ENCODE data around the gene VAV1. TPM values are rescaled to one million over a fixed set of nuclear protein-coding genes. Genes with fewer than 3 reads are reported as not detected.

Gene VAV1
- total and polyA plus RNA-seq, 2 experiments from 2014 or later: 0.82 to 1.8 TPM

DNA sequence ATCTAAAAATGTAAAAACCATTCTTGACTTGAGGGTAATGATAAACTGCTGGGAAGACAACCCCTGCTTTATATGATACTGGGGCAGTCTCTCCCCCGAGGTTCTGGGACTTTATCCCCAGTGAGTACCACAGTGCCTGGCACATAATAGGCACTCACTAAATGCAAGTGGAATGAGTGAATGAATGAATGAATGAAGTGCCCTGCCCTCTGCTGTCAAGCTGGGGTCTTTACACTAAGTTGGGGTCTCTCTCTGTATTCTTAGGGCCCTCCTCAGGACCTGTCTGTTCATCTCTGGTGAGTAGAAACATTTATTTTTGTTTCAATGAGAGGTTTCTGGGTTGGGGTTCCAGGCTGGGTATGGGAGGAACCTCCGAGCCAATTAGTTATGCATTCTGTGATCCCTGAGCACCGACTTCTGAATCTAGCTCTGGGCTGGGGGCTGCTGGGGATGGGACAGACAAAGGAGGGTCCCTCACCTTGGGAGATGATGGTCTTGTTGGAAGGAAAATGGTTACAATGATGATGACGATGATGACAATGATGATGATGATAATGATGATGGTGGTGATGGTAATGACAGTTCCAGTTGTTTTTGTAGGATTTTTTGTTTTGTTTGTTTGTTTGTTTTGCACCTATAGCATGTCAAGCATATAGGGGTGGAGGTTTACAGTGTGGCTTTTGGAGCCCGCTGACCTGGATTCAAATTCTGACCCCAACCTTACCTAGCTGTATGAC, 70.5 kb downstream of the VAV1 start:
- Histone ChIP-seq H3K79me2 (replicated peaks; ENCODE audit: insufficient read depth) (no peaks in the 10 kb centered on the region), H3K27me3 (ENCODE audit: insufficient read depth) (no peaks in the 10 kb centered on the region), H3K4me2 (no peak overlapping the region), H3K4me3 (no peak overlapping the region), H2AFZ (no peak overlapping the region), H4K20me1 (replicated peaks; ENCODE audit: insufficient read depth) (no peaks in the 10 kb centered on the region), H3K4me1 (ENCODE audit: insufficient read depth) (no peaks in the 10 kb centered on the region), H3K27ac (ENCODE audit: low read depth) (no peak overlapping the region), H3K36me3 (ENCODE audit: insufficient read depth) (no peaks in the 10 kb centered on the region), H3F3A (replicated peaks; ENCODE audit: low read depth) (no peaks in the 10 kb centered on the region), H3K9me2 (ENCODE audit: insufficient read depth) (no peaks in the 10 kb centered on the region)
- Mint-ChIP-seq H3K4me3 (no peak overlapping the region), H3K27me3 (ENCODE audit: insufficient read depth, low read depth, poor library complexity) (peaks cover 13% of the 10 kb centered on the region), H3K27ac (no peak overlapping the region), H3K36me3 (ENCODE audit: low read depth) (peaks cover 20% of the 10 kb centered on the region), H3K9me3 (peaks cover 78% of the 10 kb centered on the region), H3K4me1 (no peaks in the 10 kb centered on the region)
- TF ChIP-seq STAT1 (IDR thresholded peaks at IDR 0.05; ENCODE audit: unreplicated experiment) (no peak), JUNB (IDR thresholded peaks at IDR 0.05; ENCODE audit: unreplicated experiment) (no peak)
- TF ChIP-seq, protein P1, sequence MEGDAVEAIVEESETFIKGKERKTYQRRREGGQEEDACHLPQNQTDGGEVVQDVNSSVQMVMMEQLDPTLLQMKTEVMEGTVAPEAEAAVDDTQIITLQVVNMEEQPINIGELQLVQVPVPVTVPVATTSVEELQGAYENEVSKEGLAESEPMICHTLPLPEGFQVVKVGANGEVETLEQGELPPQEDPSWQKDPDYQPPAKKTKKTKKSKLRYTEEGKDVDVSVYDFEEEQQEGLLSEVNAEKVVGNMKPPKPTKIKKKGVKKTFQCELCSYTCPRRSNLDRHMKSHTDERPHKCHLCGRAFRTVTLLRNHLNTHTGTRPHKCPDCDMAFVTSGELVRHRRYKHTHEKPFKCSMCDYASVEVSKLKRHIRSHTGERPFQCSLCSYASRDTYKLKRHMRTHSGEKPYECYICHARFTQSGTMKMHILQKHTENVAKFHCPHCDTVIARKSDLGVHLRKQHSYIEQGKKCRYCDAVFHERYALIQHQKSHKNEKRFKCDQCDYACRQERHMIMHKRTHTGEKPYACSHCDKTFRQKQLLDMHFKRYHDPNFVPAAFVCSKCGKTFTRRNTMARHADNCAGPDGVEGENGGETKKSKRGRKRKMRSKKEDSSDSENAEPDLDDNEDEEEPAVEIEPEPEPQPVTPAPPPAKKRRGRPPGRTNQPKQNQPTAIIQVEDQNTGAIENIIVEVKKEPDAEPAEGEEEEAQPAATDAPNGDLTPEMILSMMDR (conservative IDR thresholded peaks at IDR 0.05; ENCODE audit: low read depth in 2 of 2): 0 out of 4 replicates have a peak, but pooled peaks of 1 of the 2 experiments have one; percentile 6
- no peak for ATAC-seq
- no peak for DNase-seq (ENCODE audit: low spot score)

DNA sequence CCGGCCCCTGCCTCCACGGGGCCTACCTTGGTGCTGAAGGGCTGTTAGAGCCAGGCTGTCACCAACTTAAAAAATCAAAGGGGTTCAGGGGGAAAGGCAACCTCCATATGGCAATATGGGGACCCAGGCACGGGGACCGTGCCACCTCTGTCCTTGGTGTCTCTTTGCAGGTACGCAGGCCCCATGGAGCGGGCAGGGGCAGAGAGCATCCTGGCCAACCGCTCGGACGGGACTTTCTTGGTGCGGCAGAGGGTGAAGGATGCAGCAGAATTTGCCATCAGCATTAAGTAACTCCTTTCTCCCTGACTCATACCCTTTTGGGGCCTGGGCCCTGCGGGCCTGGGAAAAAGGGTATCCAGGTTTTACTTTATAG, 75.3 kb downstream of the VAV1 start:
- no peak for DNase-seq (ENCODE audit: low spot score)
- peaks cover 6% of the 10 kb centered on the region for H3K27me3 Mint-ChIP-seq (ENCODE audit: insufficient read depth, low read depth, poor library complexity)
- no peak for TF ChIP-seq CREB1 (CRISPR knock-in tag; IDR thresholded peaks at IDR 0.05; ENCODE audit: low read depth)
- TF ChIP-seq, protein P2, sequence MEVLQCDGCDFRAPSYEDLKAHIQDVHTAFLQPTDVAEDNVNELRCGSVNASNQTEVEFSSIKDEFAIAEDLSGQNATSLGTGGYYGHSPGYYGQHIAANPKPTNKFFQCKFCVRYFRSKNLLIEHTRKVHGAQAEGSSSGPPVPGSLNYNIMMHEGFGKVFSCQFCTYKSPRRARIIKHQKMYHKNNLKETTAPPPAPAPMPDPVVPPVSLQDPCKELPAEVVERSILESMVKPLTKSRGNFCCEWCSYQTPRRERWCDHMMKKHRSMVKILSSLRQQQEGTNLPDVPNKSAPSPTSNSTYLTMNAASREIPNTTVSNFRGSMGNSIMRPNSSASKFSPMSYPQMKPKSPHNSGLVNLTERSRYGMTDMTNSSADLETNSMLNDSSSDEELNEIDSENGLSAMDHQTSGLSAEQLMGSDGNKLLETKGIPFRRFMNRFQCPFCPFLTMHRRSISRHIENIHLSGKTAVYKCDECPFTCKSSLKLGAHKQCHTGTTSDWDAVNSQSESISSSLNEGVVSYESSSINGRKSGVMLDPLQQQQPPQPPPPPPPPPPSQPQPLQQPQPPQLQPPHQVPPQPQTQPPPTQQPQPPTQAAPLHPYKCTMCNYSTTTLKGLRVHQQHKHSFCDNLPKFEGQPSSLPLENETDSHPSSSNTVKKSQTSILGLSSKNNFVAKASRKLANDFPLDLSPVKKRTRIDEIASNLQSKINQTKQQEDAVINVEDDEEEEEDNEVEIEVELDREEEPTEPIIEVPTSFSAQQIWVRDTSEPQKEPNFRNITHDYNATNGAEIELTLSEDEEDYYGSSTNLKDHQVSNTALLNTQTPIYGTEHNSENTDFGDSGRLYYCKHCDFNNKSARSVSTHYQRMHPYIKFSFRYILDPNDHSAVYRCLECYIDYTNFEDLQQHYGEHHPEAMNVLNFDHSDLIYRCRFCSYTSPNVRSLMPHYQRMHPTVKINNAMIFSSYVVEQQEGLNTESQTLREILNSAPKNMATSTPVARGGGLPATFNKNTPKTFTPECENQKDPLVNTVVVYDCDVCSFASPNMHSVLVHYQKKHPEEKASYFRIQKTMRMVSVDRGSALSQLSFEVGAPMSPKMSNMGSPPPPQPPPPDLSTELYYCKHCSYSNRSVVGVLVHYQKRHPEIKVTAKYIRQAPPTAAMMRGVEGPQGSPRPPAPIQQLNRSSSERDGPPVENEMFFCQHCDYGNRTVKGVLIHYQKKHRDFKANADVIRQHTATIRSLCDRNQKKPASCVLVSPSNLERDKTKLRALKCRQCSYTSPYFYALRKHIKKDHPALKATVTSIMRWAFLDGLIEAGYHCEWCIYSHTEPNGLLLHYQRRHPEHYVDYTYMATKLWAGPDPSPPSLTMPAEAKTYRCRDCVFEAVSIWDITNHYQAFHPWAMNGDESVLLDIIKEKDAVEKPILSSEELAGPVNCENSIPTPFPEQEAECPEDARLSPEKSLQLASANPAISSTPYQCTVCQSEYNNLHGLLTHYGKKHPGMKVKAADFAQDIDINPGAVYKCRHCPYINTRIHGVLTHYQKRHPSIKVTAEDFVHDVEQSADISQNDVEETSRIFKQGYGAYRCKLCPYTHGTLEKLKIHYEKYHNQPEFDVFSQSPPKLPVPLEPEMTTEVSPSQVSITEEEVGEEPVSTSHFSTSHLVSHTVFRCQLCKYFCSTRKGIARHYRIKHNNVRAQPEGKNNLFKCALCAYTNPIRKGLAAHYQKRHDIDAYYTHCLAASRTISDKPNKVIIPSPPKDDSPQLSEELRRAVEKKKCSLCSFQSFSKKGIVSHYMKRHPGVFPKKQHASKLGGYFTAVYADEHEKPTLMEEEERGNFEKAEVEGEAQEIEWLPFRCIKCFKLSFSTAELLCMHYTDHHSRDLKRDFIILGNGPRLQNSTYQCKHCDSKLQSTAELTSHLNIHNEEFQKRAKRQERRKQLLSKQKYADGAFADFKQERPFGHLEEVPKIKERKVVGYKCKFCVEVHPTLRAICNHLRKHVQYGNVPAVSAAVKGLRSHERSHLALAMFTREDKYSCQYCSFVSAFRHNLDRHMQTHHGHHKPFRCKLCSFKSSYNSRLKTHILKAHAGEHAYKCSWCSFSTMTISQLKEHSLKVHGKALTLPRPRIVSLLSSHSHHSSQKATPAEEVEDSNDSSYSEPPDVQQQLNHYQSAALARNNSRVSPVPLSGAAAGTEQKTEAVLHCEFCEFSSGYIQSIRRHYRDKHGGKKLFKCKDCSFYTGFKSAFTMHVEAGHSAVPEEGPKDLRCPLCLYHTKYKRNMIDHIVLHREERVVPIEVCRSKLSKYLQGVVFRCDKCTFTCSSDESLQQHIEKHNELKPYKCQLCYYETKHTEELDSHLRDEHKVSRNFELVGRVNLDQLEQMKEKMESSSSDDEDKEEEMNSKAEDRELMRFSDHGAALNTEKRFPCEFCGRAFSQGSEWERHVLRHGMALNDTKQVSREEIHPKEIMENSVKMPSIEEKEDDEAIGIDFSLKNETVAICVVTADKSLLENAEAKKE (CRISPR knock-in tag; IDR thresholded peaks at IDR 0.05): no peak
- no peak for TF ChIP-seq POLR2AphosphoS5 (IDR thresholded peaks at IDR 0.05; ENCODE audit: low read depth)
- TF ChIP-seq, protein P3, sequence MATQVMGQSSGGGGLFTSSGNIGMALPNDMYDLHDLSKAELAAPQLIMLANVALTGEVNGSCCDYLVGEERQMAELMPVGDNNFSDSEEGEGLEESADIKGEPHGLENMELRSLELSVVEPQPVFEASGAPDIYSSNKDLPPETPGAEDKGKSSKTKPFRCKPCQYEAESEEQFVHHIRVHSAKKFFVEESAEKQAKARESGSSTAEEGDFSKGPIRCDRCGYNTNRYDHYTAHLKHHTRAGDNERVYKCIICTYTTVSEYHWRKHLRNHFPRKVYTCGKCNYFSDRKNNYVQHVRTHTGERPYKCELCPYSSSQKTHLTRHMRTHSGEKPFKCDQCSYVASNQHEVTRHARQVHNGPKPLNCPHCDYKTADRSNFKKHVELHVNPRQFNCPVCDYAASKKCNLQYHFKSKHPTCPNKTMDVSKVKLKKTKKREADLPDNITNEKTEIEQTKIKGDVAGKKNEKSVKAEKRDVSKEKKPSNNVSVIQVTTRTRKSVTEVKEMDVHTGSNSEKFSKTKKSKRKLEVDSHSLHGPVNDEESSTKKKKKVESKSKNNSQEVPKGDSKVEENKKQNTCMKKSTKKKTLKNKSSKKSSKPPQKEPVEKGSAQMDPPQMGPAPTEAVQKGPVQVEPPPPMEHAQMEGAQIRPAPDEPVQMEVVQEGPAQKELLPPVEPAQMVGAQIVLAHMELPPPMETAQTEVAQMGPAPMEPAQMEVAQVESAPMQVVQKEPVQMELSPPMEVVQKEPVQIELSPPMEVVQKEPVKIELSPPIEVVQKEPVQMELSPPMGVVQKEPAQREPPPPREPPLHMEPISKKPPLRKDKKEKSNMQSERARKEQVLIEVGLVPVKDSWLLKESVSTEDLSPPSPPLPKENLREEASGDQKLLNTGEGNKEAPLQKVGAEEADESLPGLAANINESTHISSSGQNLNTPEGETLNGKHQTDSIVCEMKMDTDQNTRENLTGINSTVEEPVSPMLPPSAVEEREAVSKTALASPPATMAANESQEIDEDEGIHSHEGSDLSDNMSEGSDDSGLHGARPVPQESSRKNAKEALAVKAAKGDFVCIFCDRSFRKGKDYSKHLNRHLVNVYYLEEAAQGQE (IDR thresholded peaks at IDR 0.05; ENCODE audit: unreplicated experiment): no peak
- TF ChIP-seq JUNB (IDR thresholded peaks at IDR 0.05; ENCODE audit: unreplicated experiment): no peak
- no peak for TF ChIP-seq ZNF331 (CRISPR knock-in tag; IDR thresholded peaks at IDR 0.05; ENCODE audit: low read depth)

More for the DNA sequence above, 75.3 kb downstream of the VAV1 start:
- H3K9me3 Mint-ChIP-seq: peaks cover 72% of the 10 kb centered on the region
- Histone ChIP-seq H4K20me1 (replicated peaks; ENCODE audit: insufficient read depth) (no peaks in the 10 kb centered on the region), H3K4me3 (no peak overlapping the region), H3K27ac (ENCODE audit: low read depth) (peak overlapping the region; percentile 74; the same call in 1 of the 2 replicates), H3K79me2 (replicated peaks; ENCODE audit: insufficient read depth) (no peaks in the 10 kb centered on the region), H3K4me1 (ENCODE audit: insufficient read depth) (no peaks in the 10 kb centered on the region), H3K9me2 (ENCODE audit: insufficient read depth) (no peaks in the 10 kb centered on the region), H2AFZ (no peak overlapping the region), H3F3A (replicated peaks; ENCODE audit: low read depth) (no peaks in the 10 kb centered on the region), H3K4me2 (no peak overlapping the region), H3K27me3 (ENCODE audit: insufficient read depth) (no peaks in the 10 kb centered on the region), H3K36me3 (ENCODE audit: insufficient read depth) (no peaks in the 10 kb centered on the region)
- no peaks in the 10 kb centered on the region for H3K4me1 Mint-ChIP-seq
- no peak overlapping the region for H3K27ac Mint-ChIP-seq
- peaks cover 19% of the 10 kb centered on the region for H3K36me3 Mint-ChIP-seq (ENCODE audit: low read depth)
- no peak for ATAC-seq
- H3K4me3 Mint-ChIP-seq: no peak overlapping the region

All from GM23338 (cell line).